A549 treated with AZD9567 at 1 μM for 4 hours (cell line): Measurements from ENCODE around the gene CGB2. TPM values are rescaled to one million over a fixed set of nuclear protein-coding genes. Genes with fewer than 3 reads are reported as not detected.

ENCODE experiments used
- total RNA-seq: library from RNA; stranded (reverse); fragments of 200-300 nt; extraction: Qiagen RNA extraction; gene quantifications from 5 replicates; pipeline ENCODE4 v1.2.3, GENCODE V29; 2022; ENCODE audit not compliant: insufficient read depth

Gene CGB2
- total RNA-seq = 0.17 to 0.31 TPM (median 0.31 TPM) in 3 of 5 replicates, not detected in the others

DNA sequence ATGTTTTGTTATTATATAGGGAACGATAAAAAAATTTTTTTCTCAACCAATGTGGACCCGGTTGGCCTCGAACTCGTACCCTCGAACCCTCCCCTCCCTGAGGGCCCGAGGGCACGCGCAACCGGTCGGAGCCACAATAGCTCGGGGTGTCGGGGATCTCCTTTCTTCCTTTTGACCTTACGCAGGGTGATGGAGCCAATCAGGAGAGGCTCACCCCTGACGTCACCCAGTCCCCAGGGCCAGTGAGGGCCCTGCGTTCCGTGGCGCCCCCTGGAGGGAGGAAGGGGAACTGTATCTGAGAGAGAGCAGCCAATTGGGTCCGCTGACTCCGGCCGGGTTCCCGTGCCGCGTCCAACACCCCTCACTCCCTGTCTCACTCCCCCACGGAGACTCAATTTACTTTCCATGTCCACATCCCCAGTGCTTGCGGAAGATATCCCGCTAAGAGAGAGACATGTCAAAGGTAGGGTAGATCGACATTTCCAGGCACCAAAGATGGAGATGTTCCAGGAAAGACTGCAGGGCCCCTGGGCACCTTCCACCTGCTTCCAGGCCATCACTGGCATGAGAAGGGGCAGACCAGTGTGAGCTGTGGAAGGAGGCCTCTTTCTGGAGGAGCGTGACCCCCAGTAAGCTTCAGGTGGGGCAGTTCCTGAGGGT, at the start of gene CGB2:
Gene CGB2, plus strand, starts transcription at position 249 of the 660 bp plus-strand sequence. Its CDS starts 206 bp downstream, at position 455.

DNA sequence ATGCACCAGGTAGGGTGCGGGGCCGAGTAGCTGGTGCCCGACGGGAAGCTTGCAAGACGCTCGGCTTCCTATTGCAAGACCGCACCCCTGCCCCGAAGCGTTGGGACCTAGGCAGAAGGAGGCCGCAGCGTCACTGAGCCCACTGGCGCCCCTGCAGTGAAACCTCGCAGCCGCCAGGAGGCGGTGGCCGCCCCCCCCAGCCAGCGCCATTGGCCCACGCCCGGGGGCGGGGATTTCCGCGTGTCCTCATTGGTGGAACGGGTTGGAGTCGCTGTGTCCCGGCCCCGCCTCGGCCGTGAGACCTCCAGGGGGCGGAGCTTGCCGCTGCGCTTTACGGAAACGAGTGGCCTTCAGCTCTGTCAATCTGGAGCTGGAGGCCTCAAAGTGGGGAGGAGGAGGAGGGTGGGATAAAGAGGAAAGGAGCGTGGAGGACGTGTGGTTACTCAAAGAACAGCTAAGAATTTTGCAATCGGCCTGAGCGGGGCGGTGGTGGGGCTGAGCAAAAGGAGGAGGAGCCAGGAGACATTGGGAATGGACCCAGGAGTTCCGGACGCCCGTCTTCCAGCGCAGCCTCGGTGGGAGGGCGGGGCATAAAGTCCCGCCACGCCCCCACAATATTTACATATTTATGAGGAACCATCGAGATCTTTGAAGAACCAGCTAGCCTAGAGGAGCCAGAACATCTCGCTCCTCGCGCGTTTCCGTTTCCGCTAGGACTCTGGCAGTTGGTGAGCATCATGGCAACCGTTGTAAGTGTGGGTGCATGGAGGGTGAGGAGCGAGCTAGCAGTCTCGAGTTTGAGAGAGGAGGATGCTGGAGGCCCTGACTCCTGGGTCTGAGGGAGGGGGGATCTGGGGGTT, 38.3 kb upstream of the CGB2 start, which contains the start of the genes GYS1 and RUVBL2:
Gene GYS1, minus strand, starts transcription at position 135 of the 860 bp plus-strand sequence. CDS start 197 bp downstream, outside the sequence.
Gene RUVBL2, plus strand, starts transcription at position 713 of the 860 bp plus-strand sequence. Its CDS starts 25 bp downstream, at position 738.

DNA sequence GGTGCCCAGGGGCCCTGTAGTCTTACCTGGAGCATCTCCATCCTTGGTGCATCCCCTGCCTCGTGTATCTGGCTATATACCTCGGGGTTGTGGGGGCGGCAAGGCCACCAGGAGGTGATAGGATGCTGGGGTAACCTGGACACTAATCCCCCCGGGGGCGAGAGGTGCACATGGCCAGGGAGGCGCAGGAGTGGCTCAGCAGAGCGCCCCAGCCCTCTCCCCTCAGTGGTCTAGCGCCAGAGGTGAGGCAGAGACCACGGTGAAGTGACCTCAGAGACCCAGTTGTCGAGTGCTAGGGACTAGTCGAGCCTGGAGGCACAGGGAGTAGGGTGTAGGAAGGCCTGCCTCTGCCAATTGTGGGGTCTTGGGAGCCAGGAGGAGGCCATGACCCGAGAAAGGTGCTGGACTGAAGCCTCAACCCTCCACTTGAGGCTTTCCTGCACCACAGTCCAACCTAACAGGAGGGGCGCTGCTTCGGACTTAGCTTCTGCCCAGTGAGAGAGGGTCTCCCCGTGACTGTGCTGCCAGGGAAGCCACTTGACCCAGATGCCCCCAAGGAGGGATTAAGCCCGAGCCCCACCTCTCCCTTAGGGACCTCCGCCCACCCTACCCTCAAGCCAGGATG, 14.5 kb upstream of the CGB2 start, which contains the start of gene LHB:
Gene LHB, minus strand, starts transcription at position 51 of the 625 bp plus-strand sequence. Its CDS starts 10 bp downstream, at position 41.

DNA sequence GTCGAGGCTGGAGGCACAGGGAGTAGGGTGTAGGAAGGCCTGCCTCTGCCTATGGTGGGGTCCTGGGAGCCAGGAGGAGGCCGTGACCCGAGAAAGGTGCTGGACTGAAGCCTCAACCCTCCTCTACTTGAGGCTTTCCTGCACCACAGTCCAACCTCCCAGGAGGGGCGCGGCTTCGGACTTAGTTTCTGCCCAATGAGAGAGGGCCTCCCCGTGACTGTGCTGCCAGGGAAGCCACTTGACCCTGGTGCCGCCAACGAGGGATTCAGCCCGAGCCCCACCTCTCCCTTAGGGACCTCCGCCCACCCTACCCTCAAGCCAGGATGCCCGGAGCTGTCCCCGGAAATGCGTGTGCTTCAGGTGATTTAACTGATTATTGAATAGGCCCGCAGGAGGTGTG, 7.5 kb upstream of the CGB2 start, which contains the start of gene CGB3:
Gene CGB3, minus strand, starts transcription at position 101 of the 400 bp plus-strand sequence. CDS start 362 bp downstream, outside the sequence.

DNA sequence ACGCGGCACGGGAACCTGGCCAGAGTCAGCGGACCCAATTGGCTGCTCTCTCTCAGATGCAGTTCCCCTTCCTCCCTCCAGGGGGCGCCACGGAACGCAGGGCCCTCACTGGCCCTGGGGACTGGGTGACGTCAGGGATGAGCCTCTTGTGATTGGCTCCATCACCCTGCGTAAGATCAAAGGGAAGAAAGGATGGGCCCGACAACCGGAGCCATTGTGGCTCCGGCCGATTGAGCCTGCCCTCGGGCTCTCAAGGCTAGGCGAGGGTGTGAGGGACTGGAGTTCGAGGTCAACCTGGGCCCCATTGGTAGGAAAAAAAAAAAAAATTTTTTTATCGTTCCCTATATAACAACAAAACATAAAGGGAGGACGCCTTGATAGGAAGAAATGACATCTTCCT, 5.1 kb downstream of the CGB2 start, which contains the start of gene CGB1:
Gene CGB1, minus strand, starts transcription at position 81 of the 400 bp plus-strand sequence. CDS start 184 bp downstream, outside the sequence.

DNA sequence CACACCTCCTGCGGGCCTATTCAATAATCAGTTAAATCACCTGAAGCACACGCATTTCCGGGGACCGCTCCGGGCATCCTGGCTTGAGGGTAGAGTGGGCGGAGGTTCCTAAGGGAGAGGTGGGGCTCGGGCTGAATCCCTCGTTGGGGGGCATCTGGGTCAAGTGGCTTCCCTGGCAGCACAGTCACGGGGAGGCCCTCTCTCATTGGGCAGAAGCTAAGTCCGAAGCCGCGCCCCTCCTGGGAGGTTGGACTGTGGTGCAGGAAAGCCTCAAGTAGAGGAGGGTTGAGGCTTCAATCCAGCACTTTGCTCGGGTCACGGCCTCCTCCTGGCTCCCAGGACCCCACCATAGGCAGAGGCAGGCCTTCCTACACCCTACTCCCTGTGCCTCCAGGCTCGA, 11.9 kb downstream of the CGB2 start, which contains the start of gene CGB5:
Gene CGB5, plus strand, starts transcription at position 301 of the 400 bp plus-strand sequence. CDS start 362 bp downstream, outside the sequence.

DNA sequence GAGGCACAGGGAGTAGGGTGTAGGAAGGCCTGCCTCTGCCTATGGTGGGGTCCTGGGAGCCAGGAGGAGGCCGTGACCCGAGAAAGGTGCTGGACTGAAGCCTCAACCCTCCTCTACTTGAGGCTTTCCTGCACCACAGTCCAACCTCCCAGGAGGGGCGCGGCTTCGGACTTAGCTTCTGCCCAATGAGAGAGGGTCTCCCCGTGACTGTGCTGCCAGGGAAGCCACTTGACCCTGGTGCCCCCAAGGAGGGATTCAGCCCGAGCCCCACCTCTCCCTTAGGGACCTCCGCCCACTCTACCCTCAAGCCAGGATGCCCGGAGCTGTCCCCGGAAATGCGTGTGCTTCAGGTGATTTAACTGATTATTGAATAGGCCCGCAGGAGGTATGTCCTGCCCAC, 17.3 kb downstream of the CGB2 start, which contains the start of gene CGB8:
Gene CGB8, minus strand, starts transcription at position 101 of the 400 bp plus-strand sequence. CDS start 372 bp downstream, outside the sequence.

DNA sequence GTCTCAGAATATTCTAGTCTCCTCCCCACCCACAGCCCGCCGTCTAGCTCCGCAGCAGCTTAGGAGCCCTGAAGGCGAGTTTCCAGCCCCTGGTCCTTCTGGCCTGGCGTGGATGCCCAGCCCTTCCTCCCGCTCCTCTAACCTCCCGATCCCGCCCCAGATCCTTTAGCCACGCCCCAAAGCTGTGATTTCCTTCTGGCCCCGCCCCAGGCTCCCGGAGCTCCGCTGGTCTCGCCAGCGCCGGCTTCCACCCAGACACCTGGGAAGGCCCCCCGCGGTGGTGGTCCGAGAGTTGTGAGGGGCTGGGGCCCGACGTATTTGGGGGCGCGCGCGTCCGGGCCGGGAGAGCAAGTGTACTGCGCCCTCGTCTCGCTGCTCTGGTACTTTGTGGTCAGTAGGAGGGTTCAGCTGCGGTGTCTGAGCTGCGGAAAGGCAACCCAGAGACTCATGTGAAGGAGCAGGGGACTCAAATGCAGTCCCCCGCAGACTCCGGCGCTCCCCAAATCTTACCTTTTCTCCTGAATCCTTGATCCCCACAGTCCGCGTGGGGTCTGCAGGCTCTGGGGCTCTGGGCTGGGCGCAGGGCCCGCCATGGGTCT, 26.0 kb downstream of the CGB2 start, which contains the start of gene CGB7:
Gene CGB7, minus strand, starts transcription at position 114 of the 599 bp plus-strand sequence. CDS start 2,374 bp downstream, outside the sequence.

DNA sequence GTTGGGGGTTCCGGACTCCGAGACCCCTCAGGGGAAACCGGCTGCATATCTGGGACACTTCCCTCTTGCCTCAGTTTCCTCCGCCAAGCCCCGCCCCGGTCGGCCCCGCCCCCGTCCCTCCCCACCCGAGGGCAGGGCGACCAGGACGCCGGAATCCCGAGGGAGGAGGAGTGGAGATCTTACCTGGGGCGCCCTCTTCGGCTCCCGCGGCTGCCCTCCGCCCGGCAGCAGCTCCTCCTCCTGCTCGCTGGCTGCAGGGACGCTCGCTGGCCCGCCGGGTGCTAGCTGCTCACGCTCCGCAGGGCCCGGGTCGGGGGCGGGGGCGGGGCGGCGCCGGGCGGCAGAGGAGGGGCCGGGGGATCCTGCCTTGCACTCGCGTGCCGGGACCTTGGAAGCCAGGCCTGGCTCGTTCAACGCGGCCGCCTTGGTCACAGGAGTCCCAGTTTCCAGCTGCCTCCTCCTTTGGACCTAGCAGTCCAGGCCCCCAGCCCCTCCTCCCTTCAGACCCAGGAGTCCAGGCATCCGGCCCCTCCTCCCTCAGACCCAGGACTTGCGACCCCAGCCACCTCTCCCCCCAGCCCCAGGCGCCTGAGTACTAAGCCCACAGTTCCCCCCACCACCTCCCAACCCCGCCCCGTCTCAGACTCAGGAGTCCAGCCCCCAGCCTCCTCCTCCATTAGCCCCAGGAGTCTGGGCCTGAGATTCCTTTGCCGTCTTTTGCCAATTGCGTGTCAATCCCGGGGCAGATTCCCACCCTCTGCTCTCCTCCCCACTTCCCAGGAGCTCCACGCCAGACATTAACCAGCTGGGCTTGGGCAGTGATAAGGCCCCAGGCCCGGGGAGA, 33.3 kb downstream of the CGB2 start, which contains the start of gene NTF4:
Gene NTF4, minus strand, starts transcription at position 51 of the 844 bp plus-strand sequence. CDS start 2,821 bp downstream, outside the sequence.

Other genes starting within 250 kb of the CGB2 start
- 56.8 to 66.6 TPM (median 61.9 TPM) in 5 replicates for gene BCAT2, start 220.9 kb upstream of the CGB2 start, total RNA-seq
- gene HSD17B14, start 195.4 kb upstream of the CGB2 start, total RNA-seq = 9.3 to 17.4 TPM (median 13.4 TPM) in 5 replicates
- gene PLEKHA4, start 163.3 kb upstream of the CGB2 start, total RNA-seq = 1.1 to 1.7 TPM (median 1.2 TPM) in 5 replicates
- 77.7 to 128 TPM (median 99.5 TPM) in 5 replicates for gene PPP1R15A, start 159.5 kb upstream of the CGB2 start, total RNA-seq
- gene TULP2, start 133.1 kb upstream of the CGB2 start, total RNA-seq = not detected in 5 replicates
- gene NUCB1, start 131.6 kb upstream of the CGB2 start, total RNA-seq = 196 to 206 TPM (median 200 TPM) in 5 replicates
- gene DHDH, start 98.2 kb upstream of the CGB2 start, total RNA-seq = 1.5 to 1.7 TPM (median 1.5 TPM) in 4 of 5 replicates, not detected in the other
- gene BAX, start 77.0 kb upstream of the CGB2 start, total RNA-seq = 289 to 347 TPM (median 317 TPM) in 5 replicates
- gene FTL, start 66.6 kb upstream of the CGB2 start, total RNA-seq = 15,391 to 23,528 TPM (median 18,182 TPM) in 5 replicates
- gene GYS1, start 38.6 kb upstream of the CGB2 start, total RNA-seq = 18.5 to 36.7 TPM (median 21.4 TPM) in 5 replicates
- gene RUVBL2, start 38.0 kb upstream of the CGB2 start, total RNA-seq = 214 to 245 TPM (median 233 TPM) in 5 replicates
- not detected in 5 replicates for gene LHB, start 14.8 kb upstream of the CGB2 start, total RNA-seq
- gene CGB3, start 7.6 kb upstream of the CGB2 start, total RNA-seq = 0.16 TPM in 1 of 5 replicates, not detected in the others
- gene CGB1, start 5.0 kb downstream of the CGB2 start, total RNA-seq = 0.31 TPM in 1 of 5 replicates, not detected in the others
- 0.27 to 0.72 TPM (median 0.49 TPM) in 4 of 5 replicates, not detected in the other for gene CGB5, start 12.0 kb downstream of the CGB2 start, total RNA-seq
- gene CGB8, start 17.2 kb downstream of the CGB2 start, total RNA-seq = 2.3 to 6.3 TPM (median 2.8 TPM) in 5 replicates
- 0.45 to 0.84 TPM (median 0.56 TPM) in 4 of 5 replicates, not detected in the other for gene CGB7, start 25.9 kb downstream of the CGB2 start, total RNA-seq
- 0.34 to 0.47 TPM (median 0.40 TPM) in 4 of 5 replicates, not detected in the other for gene NTF4, start 32.9 kb downstream of the CGB2 start, total RNA-seq
- gene KCNA7, start 40.8 kb downstream of the CGB2 start, total RNA-seq = not detected in 5 replicates
- gene SNRNP70, start 53.6 kb downstream of the CGB2 start, total RNA-seq = 321 to 348 TPM (median 341 TPM) in 5 replicates
- 5.5 to 9.1 TPM (median 6.9 TPM) in 5 replicates for gene LIN7B, start 82.5 kb downstream of the CGB2 start, total RNA-seq
- gene C19orf73, start 87.3 kb downstream of the CGB2 start, total RNA-seq = 1.2 to 2.0 TPM (median 1.8 TPM) in 4 of 5 replicates, not detected in the other
- gene PPFIA3, start 87.7 kb downstream of the CGB2 start, total RNA-seq = 3.3 to 9.3 TPM (median 8.5 TPM) in 5 replicates
- not detected in 5 replicates for gene HRC, start 123.5 kb downstream of the CGB2 start, total RNA-seq
- 6.2 to 11.3 TPM (median 9.7 TPM) in 5 replicates for gene TRPM4, start 125.9 kb downstream of the CGB2 start, total RNA-seq